OCI-LY1 (cell line): Measurements from ENCODE around the gene ERCC8.

ENCODE experiments used
- H2AFZ ChIP-seq: fragments of 200-600 bp; sonication (generic), shearing (Covaris generic); 2 replicates; pipeline ENCODE4 v1.6.0; 2014; ENCODE audit warnings: antibody characterized with exemption, mild to moderate bottlenecking, low read length
- H3F3A ChIP-seq: fragments of 200-600 bp; sonication (generic), shearing (Covaris generic); 2 replicates; pipeline ENCODE4 v1.6.0; 2014; ENCODE audit warnings: mild to moderate bottlenecking, antibody characterized with exemption, low read length, moderate library complexity; ENCODE audit not compliant: insufficient read depth
- H3K27ac ChIP-seq: fragments of 200-600 bp; sonication (generic); 2 replicates; pipeline ENCODE4 v1.5.1; 2014; ENCODE audit warnings: low read length, mixed run types, mild to moderate bottlenecking, low read depth; ENCODE audit not compliant: poor library complexity, severe bottlenecking
- H3K27me3 ChIP-seq: fragments of 200-600 bp; sonication (generic); 2 replicates; pipeline ENCODE4 v1.6.0; 2014; ENCODE audit warnings: antibody characterized with exemption, mild to moderate bottlenecking, low read length, moderate library complexity; ENCODE audit not compliant: insufficient read depth
- H3K36me3 ChIP-seq: fragments of 200-600 bp; sonication (generic); 2 replicates; pipeline ENCODE4 v1.6.1; 2014; ENCODE audit warnings: mild to moderate bottlenecking, antibody characterized with exemption, low read length, moderate library complexity, mixed read lengths; ENCODE audit not compliant: insufficient read depth
- H3K4me1 ChIP-seq: fragments of 200-600 bp; sonication (generic); 2 replicates; pipeline ENCODE4 v1.5.1; 2014; ENCODE audit warnings: mild to moderate bottlenecking, low read length, moderate library complexity; ENCODE audit not compliant: insufficient read depth, severe bottlenecking
- H3K4me2 ChIP-seq: fragments of 200-600 bp; sonication (generic), shearing (Covaris generic); 2 replicates; pipeline ENCODE4 v1.6.1; 2014; ENCODE audit warnings: low read length
- H3K4me3 ChIP-seq: fragments of 200-600 bp; sonication (generic); 2 replicates; pipeline ENCODE4 v1.5.1; 2014; ENCODE audit warnings: low read length, low read depth, mild to moderate bottlenecking, mixed read lengths; ENCODE audit not compliant: poor library complexity, severe bottlenecking
- H3K79me2 ChIP-seq: fragments of 200-600 bp; shearing (Covaris generic); 2 replicates; pipeline ENCODE4 v1.6.1; 2016; ENCODE audit warnings: mixed run types, low read length, mixed read lengths; ENCODE audit not compliant: insufficient read depth
- H3K9ac ChIP-seq: fragments of 200-600 bp; sonication (generic), shearing (Covaris generic); 2 replicates; pipeline ENCODE4 v1.6.1; 2014; ENCODE audit warnings: mild to moderate bottlenecking, low read length, mixed read lengths
- H3K9me2 ChIP-seq: fragments of 200-600 bp; sonication (generic), shearing (Covaris generic); 2 replicates; pipeline ENCODE4 v1.6.1; 2014; ENCODE audit warnings: low read depth, mild to moderate bottlenecking, low read length, mixed read lengths
- H3K9me3 ChIP-seq: fragments of 200-600 bp; shearing (Covaris generic); 2 replicates; pipeline ENCODE4 v1.6.1; 2014; ENCODE audit warnings: low read length, mixed read lengths
- H4K20me1 ChIP-seq: fragments of 200-600 bp; sonication (generic), shearing (Covaris generic); 2 replicates; pipeline ENCODE4 v1.6.0; 2016; ENCODE audit warnings: mild to moderate bottlenecking, low read length; ENCODE audit not compliant: insufficient read depth
- CTCF ChIP-seq: fragments of 200-600 bp; sonication (generic), shearing (Covaris generic); IDR thresholded peaks from 2 replicates; pipeline ENCODE4 v1.5.1; 2017; ENCODE audit warnings: mild to moderate bottlenecking, antibody characterized with exemption, low read length, moderate library complexity, mixed read lengths
- EZH2 ChIP-seq: fragments of 200-600 bp; sonication (generic), shearing (Covaris generic); IDR thresholded peaks from 2 replicates; pipeline ENCODE4 v1.8.0; 2017; ENCODE audit warnings: borderline replicate concordance, mixed run types, mild to moderate bottlenecking, antibody characterized with exemption, low read length, moderate library complexity, mixed read lengths

The ERCC8 gene

GRCh38 chr5:60846298-60846697 lies 98.6 kb downstream of the ERCC8 start:
- H4K20me1 ChIP-seq, result no peaks in the 10 kb centered on the region
- H3K27me3 ChIP-seq, result no peaks in the 10 kb centered on the region
- H3K4me2 ChIP-seq, result no peak overlapping the region
- H3K4me3 ChIP-seq, result no peak overlapping the region
- H3K9me2 ChIP-seq, result no peaks in the 10 kb centered on the region
- no peaks in the 10 kb centered on the region for H3K36me3 ChIP-seq
- no peak overlapping the region for H3K27ac ChIP-seq
- H3K4me1 ChIP-seq, result peaks cover 5% of the 10 kb centered on the region
- no peak for TF ChIP-seq EZH2
- TF ChIP-seq CTCF, result no peak
- no peaks in the 10 kb centered on the region for H3K79me2 ChIP-seq
- no peaks in the 10 kb centered on the region for H3K9me3 ChIP-seq
- no peak overlapping the region for H3K9ac ChIP-seq
- H2AFZ ChIP-seq, result no peak overlapping the region
- no peaks in the 10 kb centered on the region for H3F3A ChIP-seq

GRCh38 chr5:60843936-60844905 lies 100.6 kb downstream of the ERCC8 start, which contains the start of gene ELOVL7:
Gene ELOVL7, minus strand, starts transcription at chr5:60844269. Its CDS starts 56,872 bp downstream, at chr5:60787397.
- H3K27ac ChIP-seq, result no peak within 1 kb of the TSS
- H3K4me3 ChIP-seq, result peak within 1 kb of the TSS; percentile 83
- no peaks in the 10 kb centered on the region for H3K36me3 ChIP-seq
- H3K79me2 ChIP-seq, result no peaks in the 10 kb centered on the region
- peak within 1 kb of the TSS; percentile 54 for H3K9ac ChIP-seq
- no peaks in the 10 kb centered on the region for H3K27me3 ChIP-seq
- H3K4me1 ChIP-seq, result peaks cover 5% of the 10 kb centered on the region
- no peaks in the 10 kb centered on the region for H3K9me3 ChIP-seq
- H2AFZ ChIP-seq, result no peak within 1 kb of the TSS
- peak within 1 kb of the TSS; percentile 77 for H3K4me2 ChIP-seq
- TF ChIP-seq CTCF, result peak; percentile 17; the same call in 1 of the 2 replicates
- TF ChIP-seq EZH2, result no peak
- H3F3A ChIP-seq, result no peaks in the 10 kb centered on the region
- no peaks in the 10 kb centered on the region for H3K9me2 ChIP-seq
- no peaks in the 10 kb centered on the region for H4K20me1 ChIP-seq

- H3K9me3 ChIP-seq, result no peaks in the 10 kb centered on the region
- TF ChIP-seq EZH2, result no peak
- no peak for TF ChIP-seq CTCF
- H3K4me2 ChIP-seq, result peak overlapping the region; percentile 77
- H3K36me3 ChIP-seq, result no peaks in the 10 kb centered on the region
- H3K9me2 ChIP-seq, result no peaks in the 10 kb centered on the region
- no peak overlapping the region for H3K27ac ChIP-seq
- H3K4me3 ChIP-seq, result peak overlapping the region; percentile 83
- H3K4me1 ChIP-seq, result peaks cover 5% of the 10 kb centered on the region
- no peaks in the 10 kb centered on the region for H3K79me2 ChIP-seq
- H3K27me3 ChIP-seq, result no peaks in the 10 kb centered on the region
- peak overlapping the region; percentile 54 for H3K9ac ChIP-seq
- H2AFZ ChIP-seq, result no peak overlapping the region
- no peaks in the 10 kb centered on the region for H4K20me1 ChIP-seq
- H3F3A ChIP-seq, result no peaks in the 10 kb centered on the region
Observed at GRCh38 chr5:60843386-60843935, 101.4 kb downstream of the ERCC8 start.
